Epithelial cell of umbilical artery (primary cell): Measurements from ENCODE around the gene ATXN7. TPM values are rescaled to one million over a fixed set of nuclear protein-coding genes. Genes with fewer than 3 reads are reported as not detected.

Experiments used
- total RNA-seq: library from RNA; depleted of rRNA; stranded (reverse); fragments of >200 nt; gene quantifications from 2 replicates; pipeline ENCODE4 v1.2.3, GENCODE V29; 2014

Gene ATXN7
- 5.8 and 13.4 TPM in 2 replicates for total RNA-seq

GRCh38 chr3:63863150-63864007, at the start of gene ATXN7, which contains the start of gene THOC7:
TSS of gene ATXN7 (plus strand) at chr3:63863867. CDS start at chr3:63912599, 48,732 bp downstream.
TSS of gene THOC7 (minus strand) at chr3:63863805. CDS start at chr3:63863790, 15 bp downstream.

GRCh38 chr3:63819151-63819398, 44.6 kb upstream of the ATXN7 start, which contains the start of gene C3orf49:
TSS of gene C3orf49 (plus strand) at chr3:63819299. CDS start at chr3:63819472, 173 bp downstream.

GRCh38 chr3:63911873-63912767, 48.5 kb downstream of the ATXN7 start, which contains the start of gene SCAANT1:
TSS of gene SCAANT1 (minus strand) at chr3:63912383.

GRCh38 chr3:64023187-64023860, 159.7 kb downstream of the ATXN7 start, which contains the start of gene PSMD6:
TSS of gene PSMD6 (minus strand) at chr3:64023494. CDS start at chr3:64023419, 75 bp downstream.

Other genes with a start within 250 kb of the ATXN7 start
- gene SNTN, start 211.2 kb upstream of the ATXN7 start, total RNA-seq = not detected in 2 replicates
- not detected in 2 replicates for gene C3orf49, start 44.6 kb upstream of the ATXN7 start, total RNA-seq
- gene THOC7, start 62 bp upstream of the ATXN7 start, total RNA-seq = 43.5 and 71.7 TPM in 2 replicates
- gene SCAANT1, start 48.5 kb downstream of the ATXN7 start, total RNA-seq = not detected in 2 replicates
- 125 and 150 TPM in 2 replicates for gene PSMD6, start 159.6 kb downstream of the ATXN7 start, total RNA-seq